Measurements from ENCODE around the gene CCL1.

DNA sequence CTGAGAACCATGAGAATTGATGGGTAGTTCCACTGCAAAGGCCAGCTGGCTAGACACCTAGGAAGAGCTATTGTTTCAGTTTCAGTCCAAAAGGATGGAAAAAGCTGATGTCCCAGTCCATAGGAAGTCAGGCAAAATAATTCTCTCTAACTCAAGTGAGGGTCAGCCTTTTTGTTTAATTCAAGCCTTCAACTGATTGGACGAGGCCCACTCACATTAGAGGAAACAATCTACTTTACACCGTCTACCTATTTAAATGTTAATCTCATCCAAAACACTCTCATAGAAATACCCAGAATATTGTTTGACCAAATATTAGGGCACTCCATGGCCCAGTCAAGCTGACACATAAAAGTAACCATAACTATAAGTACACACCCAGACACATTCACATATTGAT, 21.1 kb downstream of the CCL1 start:
- TF ChIP-seq CTCF (IDR thresholded peaks at IDR 0.05) (no peak), POLR2A (IDR thresholded peaks at IDR 0.05) (no peak)

Data from Peyer's patch (tissue), 4 donors.